ENCODE measurements around the gene CAD.
A peak's percentile ranks its signal among the peaks of the same experiment; 100 is the strongest.

The CAD gene

GRCh38 chr2:27216416-27217137 lies 592 bp upstream of the CAD start:
- DNase-seq (ENCODE audit: low spot score) = no peak
- Histone ChIP-seq H3K27me3 (ENCODE audit: insufficient read depth, poor library complexity, severe bottlenecking) (no peaks in the 10 kb centered on the region), H3K27ac (ENCODE audit: poor library complexity, severe bottlenecking) (peak overlapping the region; percentile 53), H3K36me3 (ENCODE audit: low read depth) (peaks cover 73% of the 10 kb centered on the region), H3K9me3 (ENCODE audit: severe bottlenecking) (no peaks in the 10 kb centered on the region), H3K4me3 (ENCODE audit: severe bottlenecking) (peak overlapping the region; percentile 87), H3K4me1 (ENCODE audit: insufficient read depth, poor library complexity, severe bottlenecking) (peaks cover 9% of the 10 kb centered on the region)
- ATAC-seq (ENCODE audit: low read depth) = no peak
- TF ChIP-seq CTCF (IDR thresholded peaks at IDR 0.05; ENCODE audit: poor library complexity, severe bottlenecking) = no peak

GRCh38 chr2:27218614-27219013 lies 1.4 kb downstream of the CAD start:
- ATAC-seq (ENCODE audit: low read depth) (no peak), DNase-seq (ENCODE audit: low spot score) (no peak)
- H3K4me1 ChIP-seq (ENCODE audit: insufficient read depth, poor library complexity, severe bottlenecking) = peaks cover 9% of the 10 kb centered on the region
- peaks cover 86% of the 10 kb centered on the region for H3K36me3 ChIP-seq (ENCODE audit: low read depth)
- no peak for TF ChIP-seq CTCF (IDR thresholded peaks at IDR 0.05; ENCODE audit: poor library complexity, severe bottlenecking)
- H3K27me3 ChIP-seq (ENCODE audit: insufficient read depth, poor library complexity, severe bottlenecking) = no peaks in the 10 kb centered on the region
- H3K27ac ChIP-seq (ENCODE audit: poor library complexity, severe bottlenecking) = peak overlapping the region; percentile 53
- no peak overlapping the region for H3K4me3 ChIP-seq (ENCODE audit: severe bottlenecking)
- H3K9me3 ChIP-seq (ENCODE audit: severe bottlenecking) = no peaks in the 10 kb centered on the region

- H3K4me3 ChIP-seq (ENCODE audit: severe bottlenecking) = no peak overlapping the region
- H3K9me3 ChIP-seq (ENCODE audit: severe bottlenecking) = no peaks in the 10 kb centered on the region
- no peak for DNase-seq (ENCODE audit: low spot score)
- H3K27me3 ChIP-seq (ENCODE audit: insufficient read depth, poor library complexity, severe bottlenecking) = no peaks in the 10 kb centered on the region
- no peak overlapping the region for H3K27ac ChIP-seq (ENCODE audit: poor library complexity, severe bottlenecking)
- H3K36me3 ChIP-seq (ENCODE audit: low read depth) = peaks cover 86% of the 10 kb centered on the region
- ATAC-seq (ENCODE audit: low read depth) = no peak
- peaks cover 9% of the 10 kb centered on the region for H3K4me1 ChIP-seq (ENCODE audit: insufficient read depth, poor library complexity, severe bottlenecking)
- TF ChIP-seq CTCF (IDR thresholded peaks at IDR 0.05; ENCODE audit: poor library complexity, severe bottlenecking) = no peak
Observed at GRCh38 chr2:27219091-27219490, 1.9 kb downstream of the CAD start.

- no peak overlapping the region for H3K27ac ChIP-seq (ENCODE audit: poor library complexity, severe bottlenecking)
- H3K27me3 ChIP-seq (ENCODE audit: insufficient read depth, poor library complexity, severe bottlenecking) = no peaks in the 10 kb centered on the region
- no peaks in the 10 kb centered on the region for H3K9me3 ChIP-seq (ENCODE audit: severe bottlenecking)
- peaks cover 88% of the 10 kb centered on the region for H3K36me3 ChIP-seq (ENCODE audit: low read depth)
- peaks cover 9% of the 10 kb centered on the region for H3K4me1 ChIP-seq (ENCODE audit: insufficient read depth, poor library complexity, severe bottlenecking)
- no peak overlapping the region for H3K4me3 ChIP-seq (ENCODE audit: severe bottlenecking)
- no peak for DNase-seq (ENCODE audit: low spot score)
- TF ChIP-seq CTCF (IDR thresholded peaks at IDR 0.05; ENCODE audit: poor library complexity, severe bottlenecking) = no peak
- ATAC-seq (ENCODE audit: low read depth) = no peak
Observed at GRCh38 chr2:27220091-27220490, 2.9 kb downstream of the CAD start.

- Histone ChIP-seq H3K9me3 (ENCODE audit: severe bottlenecking) (no peaks in the 10 kb centered on the region), H3K27me3 (ENCODE audit: insufficient read depth, poor library complexity, severe bottlenecking) (no peaks in the 10 kb centered on the region), H3K4me3 (ENCODE audit: severe bottlenecking) (no peak overlapping the region), H3K27ac (ENCODE audit: poor library complexity, severe bottlenecking) (no peak overlapping the region), H3K36me3 (ENCODE audit: low read depth) (peaks cover 89% of the 10 kb centered on the region), H3K4me1 (ENCODE audit: insufficient read depth, poor library complexity, severe bottlenecking) (peaks cover 9% of the 10 kb centered on the region)
- no peak for ATAC-seq (ENCODE audit: low read depth)
- TF ChIP-seq CTCF (IDR thresholded peaks at IDR 0.05; ENCODE audit: poor library complexity, severe bottlenecking) = no peak
- no peak for DNase-seq (ENCODE audit: low spot score)
Observed at GRCh38 chr2:27221166-27221565, 4.0 kb downstream of the CAD start.
